ENCODE measurements around the gene ERO1A.

The ERO1A gene

GRCh38 chr14:52678591-52678990, 16.8 kb downstream of the ERO1A start:
- no peaks in the 10 kb centered on the region for H3K79me2 ChIP-seq
- TF ChIP-seq CTCF (IDR thresholded peaks at IDR 0.05): peak; percentile 18
- no peaks in the 10 kb centered on the region for H3K9me3 ChIP-seq (ENCODE audit: control insufficient read depth, low read length)
- no peak overlapping the region for H3K27ac ChIP-seq
- no peaks in the 10 kb centered on the region for H3K4me1 ChIP-seq
- no peak overlapping the region for H2AFZ ChIP-seq
- no peaks in the 10 kb centered on the region for H3K27me3 ChIP-seq (ENCODE audit: control insufficient read depth, insufficient read depth, low read length)
- H3K4me3 ChIP-seq (ENCODE audit: low read depth, low read length): no peak overlapping the region
- H3K9ac ChIP-seq: no peak overlapping the region
- H3K36me3 ChIP-seq (ENCODE audit: control insufficient read depth, insufficient read depth, low read length): no peaks in the 10 kb centered on the region
- H3K4me2 ChIP-seq (ENCODE audit: low read length): no peak overlapping the region

GRCh38 chr14:52663850-52664249, 31.5 kb downstream of the ERO1A start:
- H3K79me2 ChIP-seq: no peaks in the 10 kb centered on the region
- H3K4me2 ChIP-seq (ENCODE audit: low read length): no peak overlapping the region
- no peak overlapping the region for H3K4me3 ChIP-seq (ENCODE audit: low read depth, low read length)
- no peaks in the 10 kb centered on the region for H3K9me3 ChIP-seq (ENCODE audit: control insufficient read depth, low read length)
- TF ChIP-seq CTCF (IDR thresholded peaks at IDR 0.05): no peak
- H3K27me3 ChIP-seq (ENCODE audit: control insufficient read depth, insufficient read depth, low read length): no peaks in the 10 kb centered on the region
- H3K9ac ChIP-seq: no peak overlapping the region
- H3K36me3 ChIP-seq (ENCODE audit: control insufficient read depth, insufficient read depth, low read length): no peaks in the 10 kb centered on the region
- no peak overlapping the region for H2AFZ ChIP-seq
- H3K27ac ChIP-seq: no peak overlapping the region
- no peaks in the 10 kb centered on the region for H3K4me1 ChIP-seq

- Histone ChIP-seq H3K79me2 (no peaks in the 10 kb centered on the region), H3K4me3 (ENCODE audit: low read depth, low read length) (no peak overlapping the region), H2AFZ (no peak overlapping the region), H3K9ac (no peak overlapping the region), H3K27me3 (ENCODE audit: control insufficient read depth, insufficient read depth, low read length) (no peaks in the 10 kb centered on the region), H3K4me2 (ENCODE audit: low read length) (no peak overlapping the region), H3K27ac (no peak overlapping the region), H3K4me1 (no peaks in the 10 kb centered on the region), H3K9me3 (ENCODE audit: control insufficient read depth, low read length) (no peaks in the 10 kb centered on the region), H3K36me3 (ENCODE audit: control insufficient read depth, insufficient read depth, low read length) (no peaks in the 10 kb centered on the region)
- no peak for TF ChIP-seq CTCF (IDR thresholded peaks at IDR 0.05)
These were observed 34.0 kb downstream of the ERO1A start for GRCh38 chr14:52661314-52661713.

DNA sequence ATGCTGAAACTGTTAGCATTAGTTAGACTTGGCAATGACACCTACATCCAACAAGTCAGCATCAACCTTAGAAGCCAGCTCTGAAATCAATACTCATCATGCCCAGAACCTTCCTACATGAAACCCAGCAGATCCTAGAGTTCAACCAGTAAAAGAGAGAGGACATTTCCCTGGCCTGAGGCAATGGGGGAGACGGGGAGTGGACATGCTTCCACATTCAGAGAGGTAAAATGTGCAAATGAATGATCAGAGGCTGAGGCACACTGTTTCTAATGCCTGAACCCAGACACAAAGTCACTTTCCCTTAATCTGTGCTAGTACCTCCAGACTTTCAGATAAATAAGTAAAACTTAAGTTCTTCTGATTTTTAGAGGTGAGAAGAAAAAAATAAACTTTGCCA, 34.5 kb downstream of the ERO1A start:
- H3K36me3 ChIP-seq (ENCODE audit: control insufficient read depth, insufficient read depth, low read length): no peaks in the 10 kb centered on the region
- TF ChIP-seq CTCF (IDR thresholded peaks at IDR 0.05): no peak
- no peak overlapping the region for H3K27ac ChIP-seq
- H3K4me2 ChIP-seq (ENCODE audit: low read length): no peak overlapping the region
- no peak overlapping the region for H3K4me3 ChIP-seq (ENCODE audit: low read depth, low read length)
- no peak overlapping the region for H2AFZ ChIP-seq
- no peaks in the 10 kb centered on the region for H3K79me2 ChIP-seq
- no peaks in the 10 kb centered on the region for H3K9me3 ChIP-seq (ENCODE audit: control insufficient read depth, low read length)
- no peaks in the 10 kb centered on the region for H3K27me3 ChIP-seq (ENCODE audit: control insufficient read depth, insufficient read depth, low read length)
- no peak overlapping the region for H3K9ac ChIP-seq
- no peaks in the 10 kb centered on the region for H3K4me1 ChIP-seq

GRCh38 chr14:52660325-52660724, 35.0 kb downstream of the ERO1A start:
- Histone ChIP-seq H3K36me3 (ENCODE audit: control insufficient read depth, insufficient read depth, low read length) (no peaks in the 10 kb centered on the region), H3K4me1 (no peaks in the 10 kb centered on the region), H3K27ac (no peak overlapping the region), H3K27me3 (ENCODE audit: control insufficient read depth, insufficient read depth, low read length) (no peaks in the 10 kb centered on the region), H2AFZ (no peak overlapping the region), H3K9me3 (ENCODE audit: control insufficient read depth, low read length) (no peaks in the 10 kb centered on the region), H3K79me2 (no peaks in the 10 kb centered on the region), H3K9ac (no peak overlapping the region), H3K4me2 (ENCODE audit: low read length) (no peak overlapping the region), H3K4me3 (ENCODE audit: low read depth, low read length) (no peak overlapping the region)
- no peak for TF ChIP-seq CTCF (IDR thresholded peaks at IDR 0.05)
